Lower lobe of right lung (tissue), 2 donors: Measurements from ENCODE around the gene PTPRN2. TPM values are rescaled to one million over a fixed set of nuclear protein-coding genes. Genes with fewer than 3 reads are reported as not detected.

Experiments used
- ATAC-seq, 2 donors: fragments of 200-7000 bp; cut with Tn5 transposase; one replicate each; pipeline ENCODE4 v1.9.1; 2020 to 2022; ENCODE audit warnings: mild to moderate bottlenecking in 2 of 2, moderate library complexity in 2 of 2
- DNase-seq: peaks from one replicate; pipeline ENCODE4 v3.0.0-alpha.2; 2020
- H3K27ac ChIP-seq: fragments of 200-600 bp; one replicate; pipeline ENCODE4 v1.8.0; 2022
- H3K27me3 ChIP-seq: fragments of 200-600 bp; one replicate; pipeline ENCODE4 v1.8.0; 2022; ENCODE audit warnings: low read depth
- H3K36me3 ChIP-seq: fragments of 200-600 bp; one replicate; pipeline ENCODE4 v1.8.0; 2022; ENCODE audit warnings: mild to moderate bottlenecking
- H3K4me1 ChIP-seq: fragments of 200-600 bp; one replicate; pipeline ENCODE4 v1.8.0; 2022
- H3K4me3 ChIP-seq: fragments of 200-600 bp; one replicate; pipeline ENCODE4 v1.8.0; 2022; ENCODE audit warnings: mild to moderate bottlenecking
- H3K9me3 ChIP-seq: fragments of 200-600 bp; one replicate; pipeline ENCODE4 v1.8.0; 2022
- intact Hi-C: fragments of 100-400 bp; cut with DNase I; formaldehyde crosslinking; loops from one replicate; pipeline ENCODE4 v1.11.0; 2022
- total RNA-seq: library from RNA; stranded (reverse); fragmentation: NEBNext Ultra II Directional; extraction: Animal tissue kit (Norgen Biotek cat#: 25700); gene quantifications from one replicate; pipeline ENCODE4 v1.2.1, GENCODE V29; 2021
- TF ChIP-seq, protein P1 (sequence below): fragments of 200-600 bp; IDR thresholded peaks from one replicate; pipeline ENCODE4 v1.8.0; 2022; ENCODE audit warnings: antibody characterized with exemption, mild to moderate bottlenecking
- donor health status: DM: no; HTN: yes; CAD: no; lungs with severe emphysema.

The PTPRN2 gene
- total RNA-seq, 1 donor from 2014 or later = 6.8 TPM

DNA sequence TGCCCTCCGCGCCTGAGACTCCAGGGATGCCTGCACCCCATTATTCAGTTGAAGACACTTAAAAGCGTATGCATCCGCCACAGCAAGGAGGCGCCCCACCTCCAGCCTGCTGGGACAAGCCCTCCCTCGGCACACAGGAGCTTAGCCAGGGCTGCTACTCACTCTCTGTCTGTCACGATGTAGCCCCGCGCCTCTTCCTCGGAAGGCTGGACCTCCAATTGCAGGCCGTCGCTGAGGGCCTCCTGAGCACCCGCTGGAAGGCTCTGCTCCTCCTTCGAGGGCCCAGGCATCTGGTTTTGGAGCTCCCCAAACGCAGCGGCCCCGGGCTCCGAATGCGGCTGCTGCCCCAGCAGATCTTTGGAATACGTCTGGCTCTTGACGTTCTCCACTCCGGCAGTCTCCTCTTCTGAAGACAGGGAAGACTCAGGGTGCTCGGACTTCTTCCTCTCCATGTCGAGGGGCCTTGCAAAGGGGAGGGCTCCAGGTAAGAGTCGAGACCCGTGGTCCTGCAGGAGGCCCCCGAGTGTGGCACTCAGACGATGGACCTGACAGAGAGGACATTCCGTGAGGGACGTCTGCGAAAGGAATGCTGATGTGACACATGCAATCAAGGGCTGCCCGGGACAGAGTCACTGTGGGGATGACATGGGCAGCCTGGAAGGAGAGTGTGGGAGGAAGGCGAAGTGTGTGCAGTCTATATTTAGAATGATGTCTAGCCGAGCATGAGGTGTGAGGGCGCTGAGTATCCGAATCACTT lies 453.9 kb downstream of the PTPRN2 start:
- no peaks in the 10 kb centered on the region for H3K36me3 ChIP-seq
- intact Hi-C loops = no loop called here
- DNase-seq (no peak), ATAC-seq (no peak)
- no peaks in the 10 kb centered on the region for H3K27me3 ChIP-seq
- H3K9me3 ChIP-seq = no peaks in the 10 kb centered on the region
- H3K27ac ChIP-seq = no peak overlapping the region
- TF ChIP-seq, protein P1, sequence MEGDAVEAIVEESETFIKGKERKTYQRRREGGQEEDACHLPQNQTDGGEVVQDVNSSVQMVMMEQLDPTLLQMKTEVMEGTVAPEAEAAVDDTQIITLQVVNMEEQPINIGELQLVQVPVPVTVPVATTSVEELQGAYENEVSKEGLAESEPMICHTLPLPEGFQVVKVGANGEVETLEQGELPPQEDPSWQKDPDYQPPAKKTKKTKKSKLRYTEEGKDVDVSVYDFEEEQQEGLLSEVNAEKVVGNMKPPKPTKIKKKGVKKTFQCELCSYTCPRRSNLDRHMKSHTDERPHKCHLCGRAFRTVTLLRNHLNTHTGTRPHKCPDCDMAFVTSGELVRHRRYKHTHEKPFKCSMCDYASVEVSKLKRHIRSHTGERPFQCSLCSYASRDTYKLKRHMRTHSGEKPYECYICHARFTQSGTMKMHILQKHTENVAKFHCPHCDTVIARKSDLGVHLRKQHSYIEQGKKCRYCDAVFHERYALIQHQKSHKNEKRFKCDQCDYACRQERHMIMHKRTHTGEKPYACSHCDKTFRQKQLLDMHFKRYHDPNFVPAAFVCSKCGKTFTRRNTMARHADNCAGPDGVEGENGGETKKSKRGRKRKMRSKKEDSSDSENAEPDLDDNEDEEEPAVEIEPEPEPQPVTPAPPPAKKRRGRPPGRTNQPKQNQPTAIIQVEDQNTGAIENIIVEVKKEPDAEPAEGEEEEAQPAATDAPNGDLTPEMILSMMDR = no peak
- H3K4me1 ChIP-seq = no peaks in the 10 kb centered on the region
- no peak overlapping the region for H3K4me3 ChIP-seq

- ATAC-seq = no peak
- Histone ChIP-seq H3K36me3 (no peaks in the 10 kb centered on the region), H3K9me3 (no peaks in the 10 kb centered on the region), H3K27ac (no peak overlapping the region), H3K4me3 (no peak overlapping the region), H3K4me1 (no peaks in the 10 kb centered on the region), H3K27me3 (no peaks in the 10 kb centered on the region)
- TF ChIP-seq, protein P1 = no peak
- intact Hi-C loops = no loop called here
- DNase-seq = no peak
These were observed 454.6 kb downstream of the PTPRN2 start for GRCh38 chr7:158133057-158133456.

DNA sequence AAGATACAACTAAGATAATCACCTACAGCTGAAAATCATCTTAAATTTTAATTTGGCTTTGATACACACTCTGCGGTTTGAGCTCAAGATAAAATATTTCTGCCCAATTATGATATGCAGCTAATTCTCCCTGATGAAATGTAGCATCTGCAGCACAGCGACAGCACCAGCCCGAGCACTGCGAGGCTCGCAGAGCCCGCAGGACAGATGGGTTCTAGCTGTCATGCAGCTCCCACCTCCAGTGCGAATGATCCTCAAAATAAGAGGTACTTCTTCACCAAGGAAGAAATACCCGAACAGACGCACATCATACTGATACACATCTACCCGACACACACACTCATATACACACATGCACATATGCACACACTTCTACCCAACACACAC lies 457.6 kb downstream of the PTPRN2 start:
- DNase-seq (no peak), ATAC-seq (no peak)
- H3K36me3 ChIP-seq = no peaks in the 10 kb centered on the region
- H3K4me3 ChIP-seq = no peak overlapping the region
- no peaks in the 10 kb centered on the region for H3K9me3 ChIP-seq
- TF ChIP-seq, protein P1 = no peak
- H3K27me3 ChIP-seq = no peaks in the 10 kb centered on the region
- H3K4me1 ChIP-seq = no peaks in the 10 kb centered on the region
- intact Hi-C loops = no loop called here
- H3K27ac ChIP-seq = no peak overlapping the region

- H3K27me3 ChIP-seq = no peaks in the 10 kb centered on the region
- TF ChIP-seq, protein P1 = no peak
- intact Hi-C loops = no loop called here
- H3K36me3 ChIP-seq = no peaks in the 10 kb centered on the region
- H3K4me3 ChIP-seq = no peak overlapping the region
- H3K27ac ChIP-seq = no peak overlapping the region
- DNase-seq = no peak
- no peaks in the 10 kb centered on the region for H3K4me1 ChIP-seq
- no peak for ATAC-seq
- no peaks in the 10 kb centered on the region for H3K9me3 ChIP-seq
These were observed 458.3 kb downstream of the PTPRN2 start for GRCh38 chr7:158129037-158130022.

DNA sequence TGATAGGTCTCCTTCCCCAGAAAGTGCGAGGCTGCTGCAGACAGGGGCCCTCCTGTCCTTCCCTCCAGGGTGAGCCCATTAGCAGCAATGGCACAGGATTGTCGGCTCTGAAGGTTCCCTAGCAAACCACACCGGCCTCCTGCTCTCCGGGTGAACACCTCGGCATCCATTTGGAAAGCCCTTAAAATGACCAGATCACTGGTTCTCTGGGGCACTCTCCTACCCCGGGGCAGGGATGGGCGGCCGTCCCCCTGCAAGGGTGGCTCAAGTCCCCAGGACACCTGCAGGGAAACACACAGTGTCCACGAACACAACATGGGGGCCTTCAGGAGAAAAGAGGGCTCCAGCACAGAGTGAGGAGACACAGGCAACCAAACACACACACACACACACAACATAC lies 459.1 kb downstream of the PTPRN2 start:
- Histone ChIP-seq H3K4me1 (no peaks in the 10 kb centered on the region), H3K4me3 (no peak overlapping the region), H3K9me3 (no peaks in the 10 kb centered on the region), H3K27me3 (no peaks in the 10 kb centered on the region), H3K27ac (no peak overlapping the region), H3K36me3 (no peaks in the 10 kb centered on the region)
- TF ChIP-seq, protein P1 = no peak
- intact Hi-C loops = no loop called here
- DNase-seq (no peak), ATAC-seq (no peak)
